ENCODE measurements around the gene NFATC3. TPM values are rescaled to one million over a fixed set of nuclear protein-coding genes. Genes with fewer than 3 reads are reported as not detected.
"Not testable (repeated sequence)": the region's sequence is repeated elsewhere in the genome, so short reads cannot be mapped to it uniquely, and the experiment has no call there.

NFATC3 gene
- total RNA-seq, 1 donor from 2014 or later = 15.2 TPM

DNA sequence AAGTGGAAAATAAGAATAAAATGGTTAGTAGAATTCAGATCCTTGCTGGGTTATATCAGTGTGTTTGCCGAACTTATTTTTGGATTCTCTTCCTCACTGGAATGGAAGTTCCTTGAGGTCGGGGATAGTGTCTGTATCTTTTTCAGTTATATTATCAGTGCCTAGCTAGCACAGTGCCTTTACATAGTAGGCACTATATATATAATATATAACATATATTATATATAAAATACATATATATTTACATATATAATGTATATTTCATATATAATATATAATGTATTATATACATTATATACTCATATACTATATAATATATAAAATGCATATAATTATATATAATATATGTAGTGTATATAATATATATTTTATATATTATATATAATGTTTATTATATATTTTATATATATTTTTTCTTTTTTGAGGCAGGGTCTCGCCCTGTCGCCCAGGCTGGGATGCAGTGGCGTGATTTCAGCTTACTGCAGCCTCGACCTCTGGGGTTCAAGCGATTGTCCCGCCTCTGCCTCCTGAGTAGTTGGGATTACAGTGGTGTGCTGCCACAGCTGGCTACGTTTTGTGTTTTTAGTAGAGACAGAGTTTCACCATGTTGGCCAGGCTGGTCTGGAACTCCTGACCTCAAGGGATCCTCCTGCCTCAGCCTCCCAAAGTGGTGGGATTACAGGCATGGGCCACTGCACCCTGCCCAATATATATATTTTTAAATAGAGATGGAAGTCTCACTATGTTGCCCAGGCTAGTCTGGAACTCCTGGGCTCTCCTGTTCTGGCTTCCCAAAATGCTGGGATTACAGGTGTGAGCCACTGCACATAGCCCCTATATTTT lies 3.2 kb downstream of the NFATC3 start:
- H3K27me3 ChIP-seq (ENCODE audit: control insufficient read depth, insufficient read depth, low read length) = no peaks in the 10 kb centered on the region
- no peak overlapping the region for H3K4me3 ChIP-seq (ENCODE audit: low read depth, low read length)
- DNase-seq (ENCODE audit: low read depth) = no peak
- TF ChIP-seq, protein P1, sequence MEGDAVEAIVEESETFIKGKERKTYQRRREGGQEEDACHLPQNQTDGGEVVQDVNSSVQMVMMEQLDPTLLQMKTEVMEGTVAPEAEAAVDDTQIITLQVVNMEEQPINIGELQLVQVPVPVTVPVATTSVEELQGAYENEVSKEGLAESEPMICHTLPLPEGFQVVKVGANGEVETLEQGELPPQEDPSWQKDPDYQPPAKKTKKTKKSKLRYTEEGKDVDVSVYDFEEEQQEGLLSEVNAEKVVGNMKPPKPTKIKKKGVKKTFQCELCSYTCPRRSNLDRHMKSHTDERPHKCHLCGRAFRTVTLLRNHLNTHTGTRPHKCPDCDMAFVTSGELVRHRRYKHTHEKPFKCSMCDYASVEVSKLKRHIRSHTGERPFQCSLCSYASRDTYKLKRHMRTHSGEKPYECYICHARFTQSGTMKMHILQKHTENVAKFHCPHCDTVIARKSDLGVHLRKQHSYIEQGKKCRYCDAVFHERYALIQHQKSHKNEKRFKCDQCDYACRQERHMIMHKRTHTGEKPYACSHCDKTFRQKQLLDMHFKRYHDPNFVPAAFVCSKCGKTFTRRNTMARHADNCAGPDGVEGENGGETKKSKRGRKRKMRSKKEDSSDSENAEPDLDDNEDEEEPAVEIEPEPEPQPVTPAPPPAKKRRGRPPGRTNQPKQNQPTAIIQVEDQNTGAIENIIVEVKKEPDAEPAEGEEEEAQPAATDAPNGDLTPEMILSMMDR (IDR thresholded peaks at IDR 0.05; ENCODE audit: insufficient read depth, low read length, poor library complexity, severe bottlenecking) = no peak
- no peaks in the 10 kb centered on the region for H3K36me3 ChIP-seq (ENCODE audit: control insufficient read depth, insufficient read depth, low read length)

DNA sequence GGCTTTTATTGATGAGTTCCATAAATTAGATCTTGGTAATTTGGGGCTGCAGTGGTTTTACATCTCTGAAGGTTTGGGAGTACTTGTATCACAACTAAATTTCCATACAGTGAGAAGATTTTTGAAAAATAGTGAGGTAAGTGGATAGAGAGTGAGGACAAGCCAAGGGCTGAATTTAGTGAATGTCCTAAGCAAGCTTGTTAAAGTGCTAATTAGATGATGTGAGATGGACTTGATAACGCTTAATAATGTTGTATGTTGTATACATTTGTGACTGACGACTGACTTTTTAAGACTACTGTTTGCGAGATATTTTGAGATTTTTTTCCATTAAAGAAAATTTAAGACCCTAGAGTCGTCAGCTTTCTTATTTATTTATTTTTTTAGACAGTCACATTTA lies 3.9 kb downstream of the NFATC3 start:
- Histone ChIP-seq H3K4me3 (ENCODE audit: low read depth, low read length) (no peak overlapping the region), H3K27me3 (ENCODE audit: control insufficient read depth, insufficient read depth, low read length) (no peaks in the 10 kb centered on the region), H3K36me3 (ENCODE audit: control insufficient read depth, insufficient read depth, low read length) (no peaks in the 10 kb centered on the region)
- DNase-seq (ENCODE audit: low read depth) = no peak
- TF ChIP-seq, protein P1 (IDR thresholded peaks at IDR 0.05; ENCODE audit: insufficient read depth, low read length, poor library complexity, severe bottlenecking) = no peak

DNA sequence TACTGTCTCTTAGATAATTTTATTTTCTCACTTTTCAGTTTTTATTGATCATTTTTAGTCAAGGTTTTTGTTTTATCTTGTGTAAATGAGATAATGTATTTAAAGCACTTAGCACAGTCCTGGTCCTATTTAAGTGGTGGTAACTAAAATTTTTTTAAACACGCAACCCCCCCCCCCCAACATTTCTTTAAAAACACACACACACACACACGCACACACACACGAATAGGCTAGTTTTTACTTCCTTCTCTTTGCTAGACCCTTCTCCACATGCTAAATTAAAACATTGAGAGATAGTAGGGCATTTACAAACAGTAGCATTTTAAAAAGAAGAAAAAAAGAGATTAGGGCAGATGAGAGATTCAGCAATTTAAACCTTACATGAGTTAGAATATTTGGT lies 5.0 kb downstream of the NFATC3 start:
- TF ChIP-seq, protein P1 (IDR thresholded peaks at IDR 0.05; ENCODE audit: insufficient read depth, low read length, poor library complexity, severe bottlenecking) = no peak
- Histone ChIP-seq H3K36me3 (ENCODE audit: control insufficient read depth, insufficient read depth, low read length) (no peaks in the 10 kb centered on the region), H3K4me3 (ENCODE audit: low read depth, low read length) (no peak overlapping the region), H3K27me3 (ENCODE audit: control insufficient read depth, insufficient read depth, low read length) (no peaks in the 10 kb centered on the region)
- DNase-seq (ENCODE audit: low read depth) = no peak

DNA sequence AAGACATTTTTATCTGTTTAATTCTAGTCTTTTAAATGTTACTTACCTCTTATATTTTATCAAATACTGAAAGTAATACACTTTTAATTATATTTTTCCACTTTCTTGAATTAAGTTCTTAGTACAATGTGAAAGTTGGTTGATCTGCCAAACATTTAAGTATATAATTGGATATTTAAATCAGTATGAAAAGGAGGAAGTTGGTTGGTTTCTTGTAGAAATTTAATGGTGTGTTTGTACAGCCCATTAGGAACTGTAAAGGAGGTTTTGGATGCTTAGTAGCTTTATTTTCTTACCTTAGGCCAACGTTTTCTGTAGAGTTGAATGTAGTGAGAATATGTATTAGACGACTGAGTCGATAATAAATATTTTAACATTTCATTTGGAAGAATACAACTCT lies 5.4 kb downstream of the NFATC3 start:
- TF ChIP-seq, protein P1 (IDR thresholded peaks at IDR 0.05; ENCODE audit: insufficient read depth, low read length, poor library complexity, severe bottlenecking) = no peak
- Histone ChIP-seq H3K4me3 (ENCODE audit: low read depth, low read length) (no peak overlapping the region), H3K27me3 (ENCODE audit: control insufficient read depth, insufficient read depth, low read length) (no peaks in the 10 kb centered on the region), H3K36me3 (ENCODE audit: control insufficient read depth, insufficient read depth, low read length) (no peaks in the 10 kb centered on the region)
- no peak for DNase-seq (ENCODE audit: low read depth)

DNA sequence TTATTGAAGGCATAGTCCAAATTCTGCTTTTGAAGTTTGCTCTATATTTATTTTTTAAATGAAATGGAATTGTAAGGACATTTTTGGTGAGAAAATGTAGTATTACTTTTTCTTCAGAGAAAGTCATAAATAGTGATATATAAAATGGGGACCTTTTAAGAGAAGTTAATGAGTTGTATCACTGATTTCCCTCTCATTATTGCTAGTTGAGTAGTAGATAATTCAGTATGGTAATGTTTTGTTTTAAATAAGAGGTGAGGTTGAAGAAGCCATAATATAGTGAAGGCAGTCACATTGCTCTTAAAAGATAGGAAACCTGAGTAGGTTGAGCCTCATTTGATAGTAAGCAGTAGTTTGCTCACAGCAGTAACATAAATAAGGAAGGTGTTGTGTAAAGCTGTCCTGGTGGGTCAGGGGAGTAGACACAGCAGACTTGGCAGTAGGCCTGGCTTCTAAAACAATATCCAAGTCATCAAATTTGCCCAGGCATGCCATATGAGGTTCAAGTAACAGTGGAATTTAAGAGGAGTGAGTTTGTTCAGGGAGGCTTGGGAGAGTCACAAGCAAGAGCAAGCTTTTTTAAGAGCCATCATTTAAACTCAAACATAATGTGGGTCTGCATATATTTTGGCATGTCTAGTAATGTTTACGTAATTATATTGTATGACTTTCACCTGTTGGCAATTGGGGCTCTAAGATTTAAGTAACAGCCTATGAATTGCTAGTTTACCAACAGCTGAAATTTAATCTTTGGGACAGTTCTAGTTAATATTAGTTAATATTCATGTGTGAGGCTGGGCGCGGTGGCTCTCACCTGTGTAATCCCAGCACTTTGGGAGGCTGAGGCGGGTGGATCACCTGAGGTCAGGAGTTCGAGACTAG lies 6.5 kb downstream of the NFATC3 start:
- H3K27me3 ChIP-seq (ENCODE audit: control insufficient read depth, insufficient read depth, low read length) = no peaks in the 10 kb centered on the region
- TF ChIP-seq, protein P1 (IDR thresholded peaks at IDR 0.05; ENCODE audit: insufficient read depth, low read length, poor library complexity, severe bottlenecking) = no peak
- no peaks in the 10 kb centered on the region for H3K36me3 ChIP-seq (ENCODE audit: control insufficient read depth, insufficient read depth, low read length)
- DNase-seq (ENCODE audit: low read depth) = no peak
- H3K4me3 ChIP-seq (ENCODE audit: low read depth, low read length) = no peak overlapping the region

DNA sequence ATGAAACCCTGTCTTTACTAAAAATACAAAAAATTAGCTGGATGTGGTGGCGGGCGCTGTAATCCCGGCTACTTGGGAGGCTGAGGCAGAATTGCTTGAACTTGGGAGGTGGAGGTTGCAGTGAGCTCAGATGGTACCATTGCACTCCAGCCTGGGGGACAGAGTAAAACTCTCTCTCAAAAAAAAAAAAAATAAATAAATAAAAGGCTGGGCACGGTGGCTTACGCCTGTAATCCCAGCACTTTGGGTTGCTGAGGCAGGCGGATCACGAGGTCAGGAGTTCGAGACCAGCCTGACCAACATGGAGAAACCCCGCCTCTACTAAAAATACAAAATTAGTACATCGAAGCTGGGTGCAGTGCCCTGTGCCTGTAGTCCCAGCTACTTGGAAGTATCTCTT lies 7.1 kb downstream of the NFATC3 start:
- H3K27me3 ChIP-seq (ENCODE audit: control insufficient read depth, insufficient read depth, low read length); DNase-seq (ENCODE audit: low read depth); H3K36me3 ChIP-seq (ENCODE audit: control insufficient read depth, insufficient read depth, low read length); H3K4me3 ChIP-seq (ENCODE audit: low read depth, low read length): not testable (repeated sequence)

Measured in kidney epithelial cell (primary cell).